ENCODE measurements around the gene CHST15.

CHST15 gene

GRCh38 chr10:124025660-124026588 is 67.5 kb downstream of the CHST15 start:
- H3K36me3 ChIP-seq (ENCODE audit: control insufficient read depth, insufficient read depth, low read length), result no peaks in the 10 kb centered on the region
- WGBS, 2 experiments (ENCODE audit: insufficient coverage in 2 of 2), result 82 to 88% methylated on average over 7 to 10 of the region's 13 CpGs
- no peaks in the 10 kb centered on the region for H3K9me3 ChIP-seq (ENCODE audit: control insufficient read depth, low read length)
- H3K4me3 ChIP-seq (ENCODE audit: extremely low read depth, insufficient read depth, low read length, poor library complexity, severe bottlenecking), result no peak overlapping the region
- H3K27ac ChIP-seq (ENCODE audit: low read depth, low read length, severe bottlenecking), result no peak overlapping the region
- no peaks in the 10 kb centered on the region for H3K4me1 ChIP-seq (ENCODE audit: control insufficient read depth, insufficient read depth, low read length, poor library complexity, severe bottlenecking)

- no peaks in the 10 kb centered on the region for H3K9me3 ChIP-seq (ENCODE audit: control insufficient read depth, low read length)
- 94 to 95% methylated on average over 4 to 5 of the region's 5 CpGs for WGBS, 2 experiments (ENCODE audit: insufficient coverage in 2 of 2)
- no peaks in the 10 kb centered on the region for H3K36me3 ChIP-seq (ENCODE audit: control insufficient read depth, insufficient read depth, low read length)
- H3K4me3 ChIP-seq (ENCODE audit: extremely low read depth, insufficient read depth, low read length, poor library complexity, severe bottlenecking), result no peak overlapping the region
- no peak overlapping the region for H3K27ac ChIP-seq (ENCODE audit: low read depth, low read length, severe bottlenecking)
- no peaks in the 10 kb centered on the region for H3K4me1 ChIP-seq (ENCODE audit: control insufficient read depth, insufficient read depth, low read length, poor library complexity, severe bottlenecking)
Measured at GRCh38 chr10:124025152-124025551, 68.2 kb downstream of the CHST15 start.

- Histone ChIP-seq H3K27ac (ENCODE audit: low read depth, low read length, severe bottlenecking) (no peak overlapping the region), H3K4me1 (ENCODE audit: control insufficient read depth, insufficient read depth, low read length, poor library complexity, severe bottlenecking) (no peaks in the 10 kb centered on the region), H3K9me3 (ENCODE audit: control insufficient read depth, low read length) (no peaks in the 10 kb centered on the region), H3K36me3 (ENCODE audit: control insufficient read depth, insufficient read depth, low read length) (no peaks in the 10 kb centered on the region), H3K4me3 (ENCODE audit: extremely low read depth, insufficient read depth, low read length, poor library complexity, severe bottlenecking) (no peak overlapping the region)
- WGBS, 2 experiments (ENCODE audit: insufficient coverage in 2 of 2), result 89 to 90% methylated on average over 8 of the region's 8 CpGs
Measured at GRCh38 chr10:124022066-124022465, 71.3 kb downstream of the CHST15 start.

GRCh38 chr10:124020981-124021815 is 72.2 kb downstream of the CHST15 start:
- Histone ChIP-seq H3K4me1 (ENCODE audit: control insufficient read depth, insufficient read depth, low read length, poor library complexity, severe bottlenecking) (no peaks in the 10 kb centered on the region), H3K27ac (ENCODE audit: low read depth, low read length, severe bottlenecking) (no peak overlapping the region), H3K9me3 (ENCODE audit: control insufficient read depth, low read length) (no peaks in the 10 kb centered on the region), H3K36me3 (ENCODE audit: control insufficient read depth, insufficient read depth, low read length) (no peaks in the 10 kb centered on the region), H3K4me3 (ENCODE audit: extremely low read depth, insufficient read depth, low read length, poor library complexity, severe bottlenecking) (no peak overlapping the region)
- 56 to 57% methylated on average over 5 to 7 of the region's 18 CpGs for WGBS, 2 experiments (ENCODE audit: insufficient coverage in 2 of 2)

GRCh38 chr10:124019886-124020797 is 73.3 kb downstream of the CHST15 start:
- no peak overlapping the region for H3K27ac ChIP-seq (ENCODE audit: low read depth, low read length, severe bottlenecking)
- 58 to 62% methylated on average over 10 to 11 of the region's 13 CpGs for WGBS, 2 experiments (ENCODE audit: insufficient coverage in 2 of 2)
- H3K4me1 ChIP-seq (ENCODE audit: control insufficient read depth, insufficient read depth, low read length, poor library complexity, severe bottlenecking), result no peaks in the 10 kb centered on the region
- no peak overlapping the region for H3K4me3 ChIP-seq (ENCODE audit: extremely low read depth, insufficient read depth, low read length, poor library complexity, severe bottlenecking)
- H3K36me3 ChIP-seq (ENCODE audit: control insufficient read depth, insufficient read depth, low read length), result no peaks in the 10 kb centered on the region
- H3K9me3 ChIP-seq (ENCODE audit: control insufficient read depth, low read length), result no peaks in the 10 kb centered on the region

GRCh38 chr10:124018886-124019525 is 74.4 kb downstream of the CHST15 start:
- 91 to 95% methylated on average over 19 of the region's 19 CpGs for WGBS, 2 experiments (ENCODE audit: insufficient coverage in 2 of 2)
- H3K4me1 ChIP-seq (ENCODE audit: control insufficient read depth, insufficient read depth, low read length, poor library complexity, severe bottlenecking), result no peaks in the 10 kb centered on the region
- H3K4me3 ChIP-seq (ENCODE audit: extremely low read depth, insufficient read depth, low read length, poor library complexity, severe bottlenecking), result no peak overlapping the region
- peaks cover 4% of the 10 kb centered on the region for H3K9me3 ChIP-seq (ENCODE audit: control insufficient read depth, low read length)
- no peaks in the 10 kb centered on the region for H3K36me3 ChIP-seq (ENCODE audit: control insufficient read depth, insufficient read depth, low read length)
- no peak overlapping the region for H3K27ac ChIP-seq (ENCODE audit: low read depth, low read length, severe bottlenecking)

GRCh38 chr10:124017729-124018128 is 75.7 kb downstream of the CHST15 start:
- Histone ChIP-seq H3K36me3 (ENCODE audit: control insufficient read depth, insufficient read depth, low read length) (no peaks in the 10 kb centered on the region), H3K4me1 (ENCODE audit: control insufficient read depth, insufficient read depth, low read length, poor library complexity, severe bottlenecking) (no peaks in the 10 kb centered on the region), H3K9me3 (ENCODE audit: control insufficient read depth, low read length) (peaks cover 11% of the 10 kb centered on the region), H3K27ac (ENCODE audit: low read depth, low read length, severe bottlenecking) (no peak overlapping the region), H3K4me3 (ENCODE audit: extremely low read depth, insufficient read depth, low read length, poor library complexity, severe bottlenecking) (no peak overlapping the region)
- whole genome bisulfite sequencing, 2 experiments (ENCODE audit: insufficient coverage in 2 of 2), result 82 to 100% methylated on average over 2 to 3 of the region's 5 CpGs

- Histone ChIP-seq H3K36me3 (ENCODE audit: control insufficient read depth, insufficient read depth, low read length) (no peaks in the 10 kb centered on the region), H3K4me3 (ENCODE audit: extremely low read depth, insufficient read depth, low read length, poor library complexity, severe bottlenecking) (no peak overlapping the region), H3K4me1 (ENCODE audit: control insufficient read depth, insufficient read depth, low read length, poor library complexity, severe bottlenecking) (no peaks in the 10 kb centered on the region), H3K9me3 (ENCODE audit: control insufficient read depth, low read length) (peaks cover 11% of the 10 kb centered on the region), H3K27ac (ENCODE audit: low read depth, low read length, severe bottlenecking) (no peak overlapping the region)
- 80 to 86% methylated on average over 6 to 9 of the region's 10 CpGs for WGBS, 2 experiments (ENCODE audit: insufficient coverage in 2 of 2)
Measured at GRCh38 chr10:124016804-124017375, 76.5 kb downstream of the CHST15 start.

- Histone ChIP-seq H3K4me1 (ENCODE audit: control insufficient read depth, insufficient read depth, low read length, poor library complexity, severe bottlenecking) (no peaks in the 10 kb centered on the region), H3K9me3 (ENCODE audit: control insufficient read depth, low read length) (peaks cover 11% of the 10 kb centered on the region), H3K27ac (ENCODE audit: low read depth, low read length, severe bottlenecking) (no peak overlapping the region), H3K4me3 (ENCODE audit: extremely low read depth, insufficient read depth, low read length, poor library complexity, severe bottlenecking) (no peak overlapping the region), H3K36me3 (ENCODE audit: control insufficient read depth, insufficient read depth, low read length) (no peaks in the 10 kb centered on the region)
- WGBS, 2 experiments (ENCODE audit: insufficient coverage in 2 of 2), result 83 to 91% methylated on average over 5 to 6 of the region's 9 CpGs
Measured at GRCh38 chr10:124015991-124016390, 77.4 kb downstream of the CHST15 start.
